Activated CD4-positive, alpha-beta T cell treated with anti-CD3 and anti-CD28 coated beads for 36 hours (primary cell): ENCODE results near the gene RIMKLB. TPM values are rescaled to one million over a fixed set of nuclear protein-coding genes. Genes with fewer than 3 reads are reported as not detected.

ENCODE experiments used
- ATAC-seq: fragments of 200-7000 bp; cut with Tn5 transposase; one replicate; pipeline ENCODE4 v1.10.0; 2021; ENCODE audit warnings: mild to moderate bottlenecking, moderate library complexity
- CTCF ChIA-PET: fragments of 350-600 bp; sonication (Branson Sonifier 250); formaldehyde crosslinking; loops from one replicate; lab custom pipeline; 2021; ENCODE audit warnings: antibody characterized with exemption; lab: Charles Lee
- POLR2A ChIA-PET: fragments of 350-600 bp; sonication (Branson Sonifier 250); formaldehyde crosslinking; loops from one replicate; lab custom pipeline; 2021; ENCODE audit warnings: antibody characterized with exemption, inconsistent platforms; lab: Charles Lee
- DNase-seq: peaks from one replicate; pipeline ENCODE4 v3.0.0-alpha.2; 2020
- H3K27ac Mint-ChIP-seq: one replicate; pipeline ENCODE4 v1.8.0; 2021; ENCODE audit warnings: mixed read lengths
- H3K27me3 Mint-ChIP-seq: one replicate; pipeline ENCODE4 v1.8.0; 2021; ENCODE audit warnings: mixed read lengths
- H3K36me3 Mint-ChIP-seq: one replicate; pipeline ENCODE4 v1.8.0; 2021; ENCODE audit warnings: low read depth, mixed read lengths
- H3K4me1 Mint-ChIP-seq: one replicate; pipeline ENCODE4 v1.8.0; 2021; ENCODE audit warnings: mixed read lengths
- H3K4me3 Mint-ChIP-seq: one replicate; pipeline ENCODE4 v1.8.0; 2021; ENCODE audit warnings: mild to moderate bottlenecking, moderate library complexity, mixed read lengths
- H3K9me3 Mint-ChIP-seq: one replicate; pipeline ENCODE4 v1.8.0; 2021; ENCODE audit warnings: low read depth, mixed read lengths
- intact Hi-C, 2 experiments: fragments of 100-400 bp; cut with DNase I in 1 of 2; cut with micrococcal nuclease in 1 of 2; formaldehyde crosslinking; loops; one replicate each; pipeline versions ENCODE4 v1.14.2 to v1.15.1; 2022 to 2024; cut with DNase I, micrococcal nuclease
- total RNA-seq, 2 experiments: library from RNA; stranded (reverse); gene quantifications; one replicate each; pipeline ENCODE4 v1.2.3, GENCODE V29; 2021

RIMKLB gene
- 1 to 10 TPM; 5.2 to 5.3 TPM for total RNA-seq

GRCh38 chr12:8697476-8698131 is at the start of gene RIMKLB:
RIMKLB (plus strand) TSS chr12:8697991; CDS start chr12:8713867, 15,876 bp downstream.
- DNase-seq = peak; percentile 82
- no peaks in the 10 kb centered on the region for H3K9me3 Mint-ChIP-seq
- peaks cover 18% of the 10 kb centered on the region for H3K4me1 Mint-ChIP-seq
- peak within 1 kb of the TSS; percentile 85 for H3K27ac Mint-ChIP-seq
- H3K27me3 Mint-ChIP-seq = peaks cover 2% of the 10 kb centered on the region
- intact Hi-C loops = loop anchor here in 1 of 2 experiments (1.0 to 5.0 kb wide), 4 partner anchors 195 to 455 kb away; partner anchors contain the start of genes M6PR and PHC1
- ATAC-seq = peak; percentile 93
- peak within 1 kb of the TSS; percentile 86 for H3K4me3 Mint-ChIP-seq
- POLR2A ChIA-PET = interaction anchor here (1.0 kb wide), 1 partner anchor 252 kb away, joined by 4 read pairs; the partner anchor contains the start of gene M6PR
- CTCF ChIA-PET = interaction anchor here (0.6 to 1.0 kb wide), 2 partner anchors 41 to 681 kb away, joined by 3 read pairs; no protein-coding TSS in a partner anchor
- no peaks in the 10 kb centered on the region for H3K36me3 Mint-ChIP-seq

- ATAC-seq (peak; percentile 79), DNase-seq (peak; percentile 88)
- peaks cover 42% of the 10 kb centered on the region for H3K4me1 Mint-ChIP-seq
- intact Hi-C loops = loop anchor here (1.0 to 10.0 kb wide), 7 partner anchors 25 to 597 kb away; partner anchors contain the start of gene CLEC4E (in 1 of the 2)
- H3K27ac Mint-ChIP-seq = no peak overlapping the region
- H3K4me3 Mint-ChIP-seq = no peak overlapping the region
- no peaks in the 10 kb centered on the region for H3K36me3 Mint-ChIP-seq
- peaks cover 16% of the 10 kb centered on the region for H3K27me3 Mint-ChIP-seq
- POLR2A ChIA-PET = no interaction called here
- H3K9me3 Mint-ChIP-seq = no peaks in the 10 kb centered on the region
- CTCF ChIA-PET = interaction anchor here (0.5 to 1.7 kb wide), 7 partner anchors 9 to 400 kb away, joined by 3 to 8 read pairs (median 3); partner anchors contain the start of gene M6PR
Measured at GRCh38 chr12:8648576-8649205, 49.1 kb upstream of the RIMKLB start.

GRCh38 chr12:8655421-8655820 is 42.4 kb upstream of the RIMKLB start:
- DNase-seq = no peak
- CTCF ChIA-PET = interaction anchor here (0.6 to 2.7 kb wide), 5 partner anchors 16 to 394 kb away, joined by 3 to 12 read pairs (median 3); no protein-coding TSS in a partner anchor
- intact Hi-C loops = loop anchor here in 1 of 2 experiments (5.0 kb wide), 1 partner anchor 237 kb away; no protein-coding TSS in a partner anchor

GRCh38 chr12:8658346-8658745 is 39.4 kb upstream of the RIMKLB start:
- Mint-ChIP-seq H3K27me3 (peaks cover 6% of the 10 kb centered on the region), H3K27ac (no peak overlapping the region), H3K36me3 (no peaks in the 10 kb centered on the region), H3K4me3 (no peak overlapping the region), H3K4me1 (no peaks in the 10 kb centered on the region), H3K9me3 (no peaks in the 10 kb centered on the region)
- CTCF ChIA-PET = interaction anchor here (0.6 to 2.5 kb wide), 8 partner anchors 11 to 391 kb away, joined by 3 to 22 read pairs (median 4); no protein-coding TSS in a partner anchor
- intact Hi-C loops = loop anchor here in 1 of 2 experiments (5.0 kb wide), 1 partner anchor 234 kb away; no protein-coding TSS in a partner anchor
- no peak for ATAC-seq
- POLR2A ChIA-PET = interaction anchor here (0.7 kb wide), 1 partner anchor 289 kb away, joined by 8 read pairs; no protein-coding TSS in a partner anchor
- DNase-seq = no peak

More at GRCh38 chr12:8655421-8655820, 42.4 kb upstream of the RIMKLB start:
- Mint-ChIP-seq H3K4me1 (no peaks in the 10 kb centered on the region), H3K36me3 (no peaks in the 10 kb centered on the region), H3K9me3 (no peaks in the 10 kb centered on the region), H3K4me3 (no peak overlapping the region), H3K27me3 (peaks cover 10% of the 10 kb centered on the region), H3K27ac (no peak overlapping the region)
- ATAC-seq = no peak
- POLR2A ChIA-PET = interaction anchor here (0.6 kb wide), 2 partner anchors 11 to 161 kb away, joined by 3 read pairs; no protein-coding TSS in a partner anchor

GRCh38 chr12:8661016-8661415 is 36.8 kb upstream of the RIMKLB start:
- H3K36me3 Mint-ChIP-seq = no peaks in the 10 kb centered on the region
- H3K27me3 Mint-ChIP-seq = peaks cover 4% of the 10 kb centered on the region
- intact Hi-C loops = no loop called here

GRCh38 chr12:8661751-8662150 is 36.0 kb upstream of the RIMKLB start:
- ChIA-PET CTCF (interaction anchor here (1.6 to 1.7 kb wide), 2 partner anchors 229 to 388 kb away, joined by 7 read pairs; no protein-coding TSS in a partner anchor), POLR2A (no interaction called here)
- H3K27me3 Mint-ChIP-seq = peaks cover 4% of the 10 kb centered on the region

More at GRCh38 chr12:8661016-8661415, 36.8 kb upstream of the RIMKLB start:
- no peak overlapping the region for H3K4me3 Mint-ChIP-seq
- no peak for ATAC-seq
- no peak overlapping the region for H3K27ac Mint-ChIP-seq
- POLR2A ChIA-PET = no interaction called here
- no peak for DNase-seq
- CTCF ChIA-PET = interaction anchor here (0.6 to 1.7 kb wide), 3 partner anchors 224 to 389 kb away, joined by 3 to 7 read pairs (median 7); no protein-coding TSS in a partner anchor
- H3K4me1 Mint-ChIP-seq = no peaks in the 10 kb centered on the region
- H3K9me3 Mint-ChIP-seq = no peaks in the 10 kb centered on the region

GRCh38 chr12:8662593-8662992 is 35.2 kb upstream of the RIMKLB start, which contains the start of gene MFAP5:
MFAP5 (minus strand) TSS chr12:8662826; CDS start chr12:8662104, 722 bp downstream.
- Mint-ChIP-seq H3K4me3 (no peak within 1 kb of the TSS), H3K27me3 (peaks cover 4% of the 10 kb centered on the region), H3K9me3 (no peaks in the 10 kb centered on the region), H3K4me1 (no peaks in the 10 kb centered on the region), H3K27ac (no peak within 1 kb of the TSS), H3K36me3 (no peaks in the 10 kb centered on the region)
- ChIA-PET POLR2A (no interaction called here), CTCF (interaction anchor here (0.7 kb wide), 1 partner anchor 360 kb away, joined by 4 read pairs; no protein-coding TSS in a partner anchor)
- ATAC-seq = no peak
- intact Hi-C loops = no loop called here
- no peak for DNase-seq

More at GRCh38 chr12:8661751-8662150, 36.0 kb upstream of the RIMKLB start:
- intact Hi-C loops = no loop called here
- H3K27ac Mint-ChIP-seq = no peak overlapping the region
- H3K4me1 Mint-ChIP-seq = no peaks in the 10 kb centered on the region
- H3K4me3 Mint-ChIP-seq = no peak overlapping the region
- H3K36me3 Mint-ChIP-seq = no peaks in the 10 kb centered on the region
- DNase-seq (no peak), ATAC-seq (no peak)
- H3K9me3 Mint-ChIP-seq = no peaks in the 10 kb centered on the region

GRCh38 chr12:8664228-8664913 is 33.4 kb upstream of the RIMKLB start:
- ATAC-seq (no peak), DNase-seq (no peak)
- ChIA-PET CTCF (interaction anchor here (0.6 kb wide), 1 partner anchor 1739 kb away, joined by 3 read pairs; no protein-coding TSS in a partner anchor), POLR2A (no interaction called here)
- intact Hi-C loops = no loop called here
- Mint-ChIP-seq H3K9me3 (no peaks in the 10 kb centered on the region), H3K27ac (no peak overlapping the region), H3K4me1 (no peaks in the 10 kb centered on the region), H3K36me3 (no peaks in the 10 kb centered on the region), H3K27me3 (peaks cover 4% of the 10 kb centered on the region), H3K4me3 (no peak overlapping the region)

GRCh38 chr12:8665759-8666158 is 32.0 kb upstream of the RIMKLB start:
- Mint-ChIP-seq H3K4me1 (no peaks in the 10 kb centered on the region), H3K4me3 (no peak overlapping the region), H3K27ac (no peak overlapping the region), H3K27me3 (peaks cover 4% of the 10 kb centered on the region), H3K36me3 (no peaks in the 10 kb centered on the region), H3K9me3 (no peaks in the 10 kb centered on the region)
- ATAC-seq (no peak), DNase-seq (no peak)
- ChIA-PET CTCF (interaction anchor here (0.9 to 1.7 kb wide), 2 partner anchors 16 to 224 kb away, joined by 3 read pairs; no protein-coding TSS in a partner anchor), POLR2A (no interaction called here)
- intact Hi-C loops = no loop called here

GRCh38 chr12:8667270-8667669 is 30.5 kb upstream of the RIMKLB start:
- H3K36me3 Mint-ChIP-seq = no peaks in the 10 kb centered on the region
- ChIA-PET POLR2A (no interaction called here), CTCF (interaction anchor here (0.7 to 1.7 kb wide), 3 partner anchors 10 to 382 kb away, joined by 3 read pairs; no protein-coding TSS in a partner anchor)
- H3K9me3 Mint-ChIP-seq = no peaks in the 10 kb centered on the region
- intact Hi-C loops = no loop called here
- no peak overlapping the region for H3K27ac Mint-ChIP-seq
- peaks cover 4% of the 10 kb centered on the region for H3K27me3 Mint-ChIP-seq
- ATAC-seq (no peak), DNase-seq (no peak)
- H3K4me1 Mint-ChIP-seq = no peaks in the 10 kb centered on the region
- H3K4me3 Mint-ChIP-seq = no peak overlapping the region
